T-cell (primary cell): ENCODE measurements around the gene TMEM9. TPM values are rescaled to one million over a fixed set of nuclear protein-coding genes. Genes with fewer than 3 reads are reported as not detected.

Source experiments
- ATAC-seq, 4 experiments: fragments of 200-7000 bp in 3 of 4; fragments of 150-1000 bp in 1 of 4; cut with Tn5 transposase; replicated peaks in 1 of 4; 1 replicate in 3 of 4; 2 replicates in 1 of 4; pipeline ENCODE4 v1.10.0; 2021; ENCODE audit warnings: moderate library complexity in 3 of 4, mild to moderate bottlenecking in 2 of 4, moderate number of reproducible peaks in 1 of 4
- CTCF ChIA-PET, 2 donors: fragments of 300-600 bp; sonication (Branson Sonifier 250); formaldehyde crosslinking; loops; one replicate each; lab custom pipeline; 2022; ENCODE audit warnings: antibody characterized with exemption in 2 of 2; lab: Charles Lee
- POLR2A ChIA-PET, 2 donors: fragments of 300-600 bp; sonication (Branson Sonifier 250); formaldehyde crosslinking; loops; one replicate each; lab custom pipeline; 2022; ENCODE audit warnings: antibody characterized with exemption in 2 of 2; lab: Charles Lee
- DNase-seq, 35 experiments: peaks; one replicate each; pipeline versions ENCODE4 v3.0.0 to v3.0.0-alpha.2; 2013 to 2023
- H3K27ac ChIP-seq: one replicate; pipeline ENCODE4 v1.5.1; 2013; ENCODE audit warnings: low read length
- H3K27me3 ChIP-seq, 2 experiments: replicated peaks in 1 of 2; 1 replicate in 1 of 2; 2 replicates in 1 of 2; pipeline versions ENCODE4 v1.6.1 to v1.7.0; 2013; ENCODE audit warnings: low read length in 1 of 2, mixed read lengths in 1 of 2; ENCODE audit not compliant: control insufficient read depth in 2 of 2, insufficient read depth in 2 of 2; ENCODE audit errors: extremely low read depth in 1 of 2
- H3K36me3 ChIP-seq, 2 donors: 1 replicate in 1 of 2; 2 replicates in 1 of 2; pipeline versions ENCODE4 v1.6.1 to v1.7.0; 2013; ENCODE audit warnings: low read length in 1 of 2; ENCODE audit not compliant: control insufficient read depth in 2 of 2, insufficient read depth in 1 of 2; ENCODE audit errors: extremely low read depth in 1 of 2
- H3K4me1 ChIP-seq, 2 experiments: 1 replicate in 1 of 2; 2 replicates in 1 of 2; pipeline versions ENCODE4 v1.6.1 to v1.7.0; 2013; ENCODE audit warnings: low read length in 2 of 2, mixed read lengths in 1 of 2; ENCODE audit not compliant: insufficient read depth in 2 of 2, control insufficient read depth in 1 of 2; ENCODE audit errors: extremely low read depth in 1 of 2
- H3K4me3 ChIP-seq, 2 donors: 1 replicate in 1 of 2; 2 replicates in 1 of 2; pipeline versions ENCODE4 v1.5.1 to v1.7.0; 2013; ENCODE audit warnings: mild to moderate bottlenecking in 2 of 2, low read length in 1 of 2, moderate library complexity in 1 of 2; ENCODE audit not compliant: control insufficient read depth in 1 of 2; ENCODE audit errors: extremely low read depth in 1 of 2
- H3K9me3 ChIP-seq: 2 replicates; pipeline ENCODE4 v1.7.0; 2013
- H3K27ac Mint-ChIP-seq, 2 donors: one replicate each; pipeline ENCODE4 v1.8.0; 2020 to 2021; ENCODE audit warnings: mild to moderate bottlenecking in 2 of 2, mixed read lengths in 2 of 2
- H3K27me3 Mint-ChIP-seq, 2 donors: one replicate each; pipeline ENCODE4 v1.8.0; 2021 to 2022; ENCODE audit warnings: mixed read lengths in 2 of 2
- H3K36me3 Mint-ChIP-seq: one replicate; pipeline ENCODE4 v1.8.0; 2021; ENCODE audit warnings: mixed read lengths
- H3K4me1 Mint-ChIP-seq, 3 donors: one replicate each; pipeline ENCODE4 v1.8.0; 2020 to 2022; ENCODE audit warnings: mixed read lengths in 3 of 3, mild to moderate bottlenecking in 1 of 3
- H3K4me3 Mint-ChIP-seq, 3 donors: one replicate each; pipeline ENCODE4 v1.8.0; 2020 to 2022; ENCODE audit warnings: mild to moderate bottlenecking in 3 of 3, mixed read lengths in 3 of 3, moderate library complexity in 3 of 3
- H3K9me3 Mint-ChIP-seq, 3 donors: one replicate each; pipeline ENCODE4 v1.8.0; 2020 to 2022; ENCODE audit warnings: mixed read lengths in 3 of 3
- WGBS: methylation state at CpG from one replicate; pipeline ENCODE4 v1.1.5; 2013; ENCODE audit warnings: missing lambda C conversion rate; ENCODE audit not compliant: insufficient coverage; 5-methylcytosine and 5-hydroxymethylcytosine counted together
- total RNA-seq, 35 experiments: library from RNA in 6 of 35; stranded (reverse) in 6 of 35; fragments of 120-200 nt in 1 of 35; gene quantifications; one replicate each; pipeline versions ENCODE4 v1.2.1 to v1.2.4 and lab custom pipeline; 2013 to 2026

The TMEM9 gene
- total RNA-seq, 5 donors from 2014 or later (not counting 1 experiment from before 2014, with no cell fraction given) = 15.5 to 22.2 (median 17.7) TPM

GRCh38 chr1:201115390-201115937, 38.8 kb downstream of the TMEM9 start:
- ChIA-PET POLR2A (no interaction called here), CTCF (interaction anchor here (1.2 to 2.0 kb wide), 3 partner anchors 8 to 143 kb away, joined by 3 to 8 read pairs (median 4); no protein-coding TSS in a partner anchor)
- no peaks in the 10 kb centered on the region for H3K36me3 Mint-ChIP-seq
- H3K4me3 ChIP-seq = peak overlapping the region in 1 of 2 donors; percentile 71
- WGBS = 98% methylated on average over 21 of the region's 25 CpGs
- no peaks in the 10 kb centered on the region for H3K36me3 ChIP-seq
- no peaks in the 10 kb centered on the region for H3K9me3 ChIP-seq
- ATAC-seq (no peak), DNase-seq (peak in 1 of 35 experiments; percentile 3)
- no peaks in the 10 kb centered on the region for H3K9me3 Mint-ChIP-seq
- H3K27me3 Mint-ChIP-seq = no peaks in the 10 kb centered on the region
- H3K4me1 ChIP-seq = peaks cover 3 to 26% of the 10 kb centered on the region in 2 experiments
- no peak overlapping the region for H3K27ac Mint-ChIP-seq
- peaks cover 2 to 12% of the 10 kb centered on the region in 2 experiments for H3K27me3 ChIP-seq
- no peak overlapping the region for H3K27ac ChIP-seq
- H3K4me1 Mint-ChIP-seq = peaks cover 8 to 30% (median 25%) of the 10 kb centered on the region in 3 donors
- peak overlapping the region; percentile 39 to 90 (median 58) for H3K4me3 Mint-ChIP-seq

- Histone ChIP-seq H3K9me3 (no peaks in the 10 kb centered on the region), H3K4me1 (peaks cover 3 to 22% of the 10 kb centered on the region in 2 experiments), H3K36me3 (no peaks in the 10 kb centered on the region), H3K27me3 (peaks cover 2 to 12% of the 10 kb centered on the region in 2 experiments), H3K27ac (peak overlapping the region; percentile 16), H3K4me3 (peak overlapping the region; percentile 71 to 84)
- DNase-seq = peak; percentile 44 to 82 (median 61)
- Mint-ChIP-seq H3K27ac (peak overlapping the region; percentile 83 to 90), H3K4me1 (peaks cover 4 to 21% (median 20%) of the 10 kb centered on the region in 3 donors), H3K36me3 (no peaks in the 10 kb centered on the region), H3K27me3 (no peaks in the 10 kb centered on the region), H3K9me3 (no peaks in the 10 kb centered on the region), H3K4me3 (peak overlapping the region; percentile 84 to 90 (median 88))
- 2% methylated on average over 87 of the region's 88 CpGs for WGBS
- ATAC-seq = peak; percentile 87 to 89 (median 89)
- ChIA-PET POLR2A (interaction anchor here (0.6 kb wide), 7 partner anchors 27 to 175 kb away, joined by 3 to 6 read pairs (median 4); no protein-coding TSS in a partner anchor), CTCF (interaction anchor here (0.7 to 1.8 kb wide), 12 partner anchors 8 to 590 kb away, joined by 3 to 10 read pairs (median 5); partner anchors contain the start of gene TMEM9 (in 1 of the 2))
Observed at GRCh38 chr1:201114245-201115131, 39.8 kb downstream of the TMEM9 start.

- ChIA-PET CTCF (interaction anchor here (0.5 to 1.8 kb wide), 13 partner anchors 9 to 591 kb away, joined by 3 to 10 read pairs (median 5); partner anchors contain the start of gene TMEM9 (in 1 of the 2)), POLR2A (interaction anchor here (0.5 to 0.6 kb wide), 6 partner anchors 27 to 847 kb away, joined by 3 to 7 read pairs (median 6); no protein-coding TSS in a partner anchor)
- WGBS = 50% methylated on average over 2 of the region's 17 CpGs
- H3K27ac Mint-ChIP-seq = peak overlapping the region; percentile 62 to 63
- peak overlapping the region; percentile 16 for H3K27ac ChIP-seq
- H3K36me3 ChIP-seq = no peaks in the 10 kb centered on the region
- H3K9me3 ChIP-seq = no peaks in the 10 kb centered on the region
- no peaks in the 10 kb centered on the region for H3K27me3 Mint-ChIP-seq
- H3K4me1 ChIP-seq = peaks cover 3 to 18% of the 10 kb centered on the region in 2 experiments
- peak overlapping the region; percentile 71 to 84 for H3K4me3 ChIP-seq
- DNase-seq = no peak
- ATAC-seq = peak in 2 of 4 experiments; percentile 0 to 2
- H3K27me3 ChIP-seq = peaks cover 2 to 12% of the 10 kb centered on the region in 2 experiments
- H3K4me1 Mint-ChIP-seq = peaks cover 0 to 19% (median 14%) of the 10 kb centered on the region in 3 donors
- H3K36me3 Mint-ChIP-seq = no peaks in the 10 kb centered on the region
- no peaks in the 10 kb centered on the region for H3K9me3 Mint-ChIP-seq
- peak overlapping the region; percentile 84 to 90 (median 88) for H3K4me3 Mint-ChIP-seq
Observed at GRCh38 chr1:201113451-201114244, 40.6 kb downstream of the TMEM9 start.

- ATAC-seq = no peak
- Mint-ChIP-seq H3K27me3 (no peaks in the 10 kb centered on the region), H3K4me3 (peak overlapping the region in 2 of 3 donors; percentile 49 to 90), H3K27ac (peak overlapping the region; percentile 22 to 59), H3K9me3 (no peaks in the 10 kb centered on the region), H3K36me3 (no peaks in the 10 kb centered on the region), H3K4me1 (peaks cover 0 to 19% (median 14%) of the 10 kb centered on the region in 3 donors)
- Histone ChIP-seq H3K27ac (no peak overlapping the region), H3K4me1 (peaks cover 3 to 18% of the 10 kb centered on the region in 2 experiments), H3K4me3 (no peak overlapping the region), H3K36me3 (no peaks in the 10 kb centered on the region), H3K9me3 (no peaks in the 10 kb centered on the region), H3K27me3 (peaks cover 2 to 12% of the 10 kb centered on the region in 2 experiments)
- CTCF ChIA-PET = interaction anchor here (0.7 to 1.8 kb wide), 2 partner anchors 140 to 147 kb away, joined by 5 read pairs; no protein-coding TSS in a partner anchor
- WGBS = no CpG with 5 or more reads among the region's 3 CpGs
- POLR2A ChIA-PET = no interaction called here
- DNase-seq = no peak
Observed at GRCh38 chr1:201112926-201113325, 41.3 kb downstream of the TMEM9 start.

GRCh38 chr1:201112173-201112731, 42.0 kb downstream of the TMEM9 start, which contains the start of gene CACNA1S:
Gene CACNA1S (minus strand): TSS chr1:201112426. CDS start chr1:201112339, 87 bp downstream.
- Mint-ChIP-seq H3K9me3 (no peaks in the 10 kb centered on the region), H3K27ac (peak within 1 kb of the TSS; percentile 22 to 59), H3K4me3 (peak within 1 kb of the TSS in 2 of 3 donors; percentile 49 to 90), H3K27me3 (no peaks in the 10 kb centered on the region), H3K4me1 (peaks cover 0 to 19% (median 14%) of the 10 kb centered on the region in 3 donors), H3K36me3 (no peaks in the 10 kb centered on the region)
- ATAC-seq = no peak
- H3K36me3 ChIP-seq = no peaks in the 10 kb centered on the region
- POLR2A ChIA-PET = no interaction called here
- CTCF ChIA-PET = interaction anchor here in 1 of 2 donors (0.7 kb wide), 1 partner anchor 510 kb away, joined by 3 read pairs; no protein-coding TSS in a partner anchor
- H3K4me1 ChIP-seq = peaks cover 3 to 18% of the 10 kb centered on the region in 2 experiments
- H3K27ac ChIP-seq = no peak within 1 kb of the TSS
- no peaks in the 10 kb centered on the region for H3K9me3 ChIP-seq
- peak in 1 of 35 experiments; percentile 2 for DNase-seq
- no peak within 1 kb of the TSS for H3K4me3 ChIP-seq
- 90% methylated on average over 4 of the region's 9 CpGs for WGBS
- peaks cover 0 to 12% of the 10 kb centered on the region in 2 experiments for H3K27me3 ChIP-seq
